H1 (cell line): ENCODE measurements around the gene CALCOCO2. TPM values are rescaled to one million over a fixed set of nuclear protein-coding genes. Genes with fewer than 3 reads are reported as not detected.

Experiments
- CTCF ChIA-PET: fragments of 300-600 bp; sonication (Branson Sonifier 250); formaldehyde crosslinking; loops from one replicate; lab custom pipeline; 2021; ENCODE audit not compliant: partially characterized antibody; lab: Charles Lee
- POLR2A ChIA-PET: fragments of 300-600 bp; sonication (Branson Sonifier 250); formaldehyde crosslinking; loops from one replicate; lab custom pipeline; 2021; ENCODE audit warnings: inconsistent platforms; ENCODE audit not compliant: partially characterized antibody; lab: Charles Lee
- DNase-seq, 2 experiments: peaks; one replicate each; pipeline versions ENCODE4 v3.0.0 to v3.0.0-alpha.2; 2010 to 2022; ENCODE audit warnings: low spot score in 2 of 2, low read depth in 1 of 2, mixed read lengths in 1 of 2
- FAIRE-seq: peaks from 2 replicates; lab custom pipeline; 2011; peaks lifted over from hg19 to GRCh38; lab: Jason Lieb, UNC
- H2AFZ ChIP-seq: 2 replicates; pipeline ENCODE4 v1.8.1; 2012; ENCODE audit warnings: low read length, inconsistent platforms
- H2AK5ac ChIP-seq: 2 replicates; pipeline ENCODE4 v1.6.1; 2013; ENCODE audit warnings: low read depth, low read length
- H2BK120ac ChIP-seq: replicated peaks from 2 replicates; pipeline ENCODE3; 2013; ENCODE audit warnings: low read depth, low read length, inconsistent platforms
- H2BK12ac ChIP-seq: 2 replicates; pipeline ENCODE4 v1.6.1; 2013; ENCODE audit warnings: low read depth, low read length
- H2BK15ac ChIP-seq: 2 replicates; pipeline ENCODE4 v1.6.1; 2013; ENCODE audit warnings: low read length
- H2BK20ac ChIP-seq: 2 replicates; pipeline ENCODE4 v1.6.1; 2013; ENCODE audit warnings: low read length
- H2BK5ac ChIP-seq: 2 replicates; pipeline ENCODE4 v1.6.1; 2013; ENCODE audit warnings: low read depth, low read length
- H3K14ac ChIP-seq: 2 replicates; pipeline ENCODE4 v1.6.1; 2013; ENCODE audit warnings: inconsistent platforms; ENCODE audit not compliant: insufficient read length
- H3K18ac ChIP-seq: 2 replicates; pipeline ENCODE4 v1.6.1; 2013; ENCODE audit warnings: low read length; ENCODE audit errors: extremely low read depth
- H3K23ac ChIP-seq: 2 replicates; pipeline ENCODE4 v1.6.1; 2013; ENCODE audit warnings: inconsistent platforms; ENCODE audit not compliant: insufficient read length
- H3K23me2 ChIP-seq: 2 replicates; pipeline ENCODE4 v1.6.1; 2013; ENCODE audit warnings: low read depth, low read length
- H3K27ac ChIP-seq: 2 replicates; pipeline ENCODE4 v1.6.1; 2011; ENCODE audit warnings: low read depth, low read length, inconsistent platforms
- H3K27me3 ChIP-seq, 4 experiments: replicated peaks in 1 of 4; 1 replicate in 1 of 4; 2 replicates in 3 of 4; pipeline versions ENCODE4 v1.6.1 to v1.8.1; 2011 to 2013; ENCODE audit warnings: low read length in 3 of 4, mild to moderate bottlenecking in 3 of 4, inconsistent platforms in 2 of 4, mixed read lengths in 2 of 4, moderate library complexity in 1 of 4; ENCODE audit not compliant: control insufficient read depth in 3 of 4, insufficient read depth in 3 of 4; ENCODE audit errors: extremely low read depth in 1 of 4
- H3K36me3 ChIP-seq, 4 experiments: 2 replicates each; pipeline versions ENCODE4 v1.6.1 to v1.8.1; 2011 to 2013; ENCODE audit warnings: mild to moderate bottlenecking in 4 of 4, low read length in 3 of 4, moderate library complexity in 2 of 4, control low read depth in 1 of 4, inconsistent platforms in 1 of 4; ENCODE audit not compliant: insufficient read depth in 4 of 4, control insufficient read depth in 2 of 4
- H3K4ac ChIP-seq: replicated peaks from 2 replicates; pipeline ENCODE3; 2013; ENCODE audit warnings: low read length, low read depth, mixed read lengths, inconsistent platforms; ENCODE audit not compliant: insufficient read length
- H3K4me1 ChIP-seq, 4 experiments: replicated peaks in 1 of 4; 1 replicate in 1 of 4; 2 replicates in 3 of 4; pipeline versions ENCODE4 v1.6.1 to v1.8.1; 2011 to 2013; ENCODE audit warnings: low read length in 3 of 4, inconsistent platforms in 2 of 4, mixed read lengths in 1 of 4; ENCODE audit not compliant: insufficient read depth in 4 of 4, control insufficient read depth in 3 of 4
- H3K4me2 ChIP-seq, 2 experiments: 2 replicates each; pipeline versions ENCODE4 v1.6.1 to v1.8.1; 2011 to 2013; ENCODE audit warnings: low read depth in 2 of 2, low read length in 2 of 2, control low read depth in 1 of 2, inconsistent platforms in 1 of 2, mild to moderate bottlenecking in 1 of 2; ENCODE audit not compliant: insufficient read depth in 1 of 2
- H3K4me3 ChIP-seq, 4 experiments: fragments of 200-600, 300-600 bp in 1 of 4; sonication (generic), shearing (Covaris generic), sonication (Bioruptor Twin) in 1 of 4; 2 replicates each; pipeline versions ENCODE4 v1.5.1 to v1.8.1; 2011 to 2016; ENCODE audit warnings: low read length in 4 of 4, low read depth in 3 of 4, control low read depth in 2 of 4, inconsistent platforms in 2 of 4, mild to moderate bottlenecking in 2 of 4, mixed read lengths in 1 of 4, moderate library complexity in 1 of 4; ENCODE audit not compliant: insufficient read depth in 2 of 4; ENCODE audit errors: extremely low read depth in 1 of 4
- H3K56ac ChIP-seq: replicated peaks from 2 replicates; pipeline ENCODE3; 2013; ENCODE audit warnings: low read depth, mild to moderate bottlenecking, mixed read lengths, low read length, inconsistent platforms; ENCODE audit not compliant: insufficient read length
- H3K79me1 ChIP-seq: 2 replicates; pipeline ENCODE4 v1.6.1; 2013; ENCODE audit warnings: low read depth, low read length, control low read depth
- H3K79me2 ChIP-seq, 2 experiments: 2 replicates each; pipeline versions ENCODE4 v1.6.1 to v1.8.1; 2012 to 2013; ENCODE audit warnings: low read length in 2 of 2, mild to moderate bottlenecking in 2 of 2, inconsistent platforms in 1 of 2; ENCODE audit not compliant: insufficient read depth in 2 of 2, control insufficient read depth in 1 of 2
- H3K9ac ChIP-seq, 4 experiments: replicated peaks in 1 of 4; 1 replicate in 1 of 4; 2 replicates in 3 of 4; pipeline versions ENCODE4 v1.6.1 to v1.8.1; 2011 to 2013; ENCODE audit warnings: low read depth in 3 of 4, low read length in 3 of 4, control low read depth in 2 of 4, mild to moderate bottlenecking in 2 of 4, moderate library complexity in 2 of 4, inconsistent platforms in 1 of 4; ENCODE audit errors: extremely low read depth in 1 of 4
- H3K9me3 ChIP-seq, 2 experiments: 2 replicates each; pipeline versions ENCODE4 v1.6.1 to v1.8.1; 2012 to 2013; ENCODE audit warnings: mild to moderate bottlenecking in 2 of 2, moderate library complexity in 2 of 2, control low read depth in 1 of 2, inconsistent platforms in 1 of 2, low read depth in 1 of 2, low read length in 1 of 2, mixed read lengths in 1 of 2; ENCODE audit not compliant: insufficient read depth in 2 of 2
- H4K20me1 ChIP-seq, 2 experiments: replicated peaks in 1 of 2; 2 replicates each; pipeline versions ENCODE3 to v1.8.1; 2011 to 2013; ENCODE audit warnings: inconsistent platforms in 2 of 2, low read length in 2 of 2, mild to moderate bottlenecking in 1 of 2; ENCODE audit not compliant: insufficient read depth in 2 of 2, control insufficient read depth in 1 of 2
- H4K5ac ChIP-seq: 2 replicates; pipeline ENCODE4 v1.6.1; 2013; ENCODE audit warnings: low read length, low read depth, mixed read lengths, inconsistent platforms; ENCODE audit not compliant: insufficient read length
- H4K8ac ChIP-seq: 2 replicates; pipeline ENCODE4 v1.8.0; 2013; ENCODE audit warnings: mild to moderate bottlenecking, moderate library complexity, low read length, inconsistent platforms; ENCODE audit not compliant: insufficient read depth; ENCODE audit errors: extremely low read depth
- H4K91ac ChIP-seq: replicated peaks from 2 replicates; pipeline ENCODE3; 2013; ENCODE audit warnings: low read length, mixed read lengths, inconsistent platforms; ENCODE audit not compliant: insufficient read length
- ASH2L ChIP-seq: fragments of 200-600, 300-600 bp; sonication (generic); IDR thresholded peaks from one replicate; pipeline ENCODE4 v1.7.1; 2017; ENCODE audit warnings: low read length
- ATF3 ChIP-seq: IDR thresholded peaks from 2 replicates; pipeline ENCODE4 v1.6.1; 2011; ENCODE audit warnings: low read depth, mild to moderate bottlenecking, low read length; ENCODE audit not compliant: insufficient read depth
- BACH1 ChIP-seq: IDR thresholded peaks from 2 replicates; pipeline ENCODE4 v1.6.1; 2012; ENCODE audit warnings: low read length, improper control_type of control experiment
- CREB1 ChIP-seq: IDR thresholded peaks from 2 replicates; pipeline ENCODE4 v1.6.1; 2012; ENCODE audit warnings: inconsistent platforms
- EGR1 ChIP-seq: IDR thresholded peaks from 2 replicates; pipeline ENCODE4 v1.6.1; 2011; ENCODE audit warnings: low read depth, low read length, borderline replicate concordance
- FOSL1 ChIP-seq: IDR thresholded peaks from 2 replicates; pipeline ENCODE4 v1.6.1; 2011; ENCODE audit warnings: mild to moderate bottlenecking, low read depth, low read length, moderate library complexity; ENCODE audit not compliant: insufficient read depth
- HDAC2 ChIP-seq, 2 experiments: fragments of 300-600 bp in 1 of 2; sonication (generic) in 1 of 2; IDR thresholded peaks; 2 replicates each; pipeline ENCODE4 v1.6.1; 2011 to 2012; ENCODE audit warnings: low read depth in 2 of 2, low read length in 2 of 2, mild to moderate bottlenecking in 2 of 2, moderate library complexity in 2 of 2, borderline replicate concordance in 1 of 2, inconsistent platforms in 1 of 2
- NRF1 ChIP-seq: IDR thresholded peaks from 2 replicates; pipeline ENCODE4 v1.6.1; 2011; ENCODE audit warnings: mild to moderate bottlenecking, low read depth, low read length, improper control_type of control experiment
- SIRT6 ChIP-seq: IDR thresholded peaks from one replicate; pipeline ENCODE4 v1.7.1; 2012; ENCODE audit warnings: low read length, inconsistent platforms
- SP1 ChIP-seq: IDR thresholded peaks from 2 replicates; pipeline ENCODE4 v1.6.1; 2011; ENCODE audit warnings: low read depth, low read length
- SP4 ChIP-seq: IDR thresholded peaks from 2 replicates; pipeline ENCODE4 v1.6.1; 2012; ENCODE audit warnings: low read length, inconsistent platforms
- WGBS, 2 experiments: shearing (Covaris generic) in 1 of 2; methylation state at CpG; one replicate each; pipeline versions ENCODE4 v1.1.6 to v1.1.7; 2013 to 2015; ENCODE audit warnings: low lambda C conversion rate in 2 of 2, mixed read lengths in 2 of 2, inconsistent platforms in 1 of 2, low coverage in 1 of 2, missing lambda C conversion rate in 1 of 2; ENCODE audit not compliant: insufficient replicate concordance in 2 of 2, insufficient coverage in 1 of 2, insufficient read length in 1 of 2; ENCODE audit errors: extremely low coverage in 1 of 2, missing lambda C conversion rate in 1 of 2; 5-methylcytosine and 5-hydroxymethylcytosine counted together
- polyA plus RNA-seq, 7 experiments: library from polyadenylated mRNA; depleted of rRNA in 3 of 7; stranded (reverse) in 5 of 7; unstranded in 2 of 7; fragments of >200 nt in 5 of 7; fragments of 200-250 nt in 2 of 7; gene quantifications; 1 replicate in 5 of 7; 2 replicates in 1 of 7; 4 replicates in 1 of 7; pipeline versions ENCODE4 v1.2.1 to v1.2.3, GENCODE V29; 2011 to 2013; ENCODE audit warnings: missing spikeins in 2 of 7, mixed read lengths in 2 of 7
- total RNA-seq: library from RNA; stranded (reverse); fragmentation: NEBNext Ultra II Directional; extraction: Animal tissue kit (Norgen Biotek cat#: 25700); gene quantifications from 2 replicates; pipeline ENCODE4 v1.2.1, GENCODE V29; 2021

Gene CALCOCO2
- total and polyA plus RNA-seq, 2 of the 8 experiments (the other 6 are each of a cell fraction or from before 2014, with no cell fraction given), result 12.1 to 31.8 TPM

- H3K23ac ChIP-seq, result no peak overlapping the region
- H3K4me2 ChIP-seq, result no peak overlapping the region
- H2BK120ac ChIP-seq, result no peak overlapping the region
- no peaks in the 10 kb centered on the region for H3K36me3 ChIP-seq
- 96% methylated on average over 2 of the region's 2 CpGs; no CpG with 5 or more reads in 1 of the 2 experiments for WGBS, 2 experiments
- H3K79me2 ChIP-seq, result no peaks in the 10 kb centered on the region
- no peak overlapping the region for H2BK15ac ChIP-seq
- no peaks in the 10 kb centered on the region for H3K27me3 ChIP-seq
- H3K9ac ChIP-seq, result no peak overlapping the region
- no peaks in the 10 kb centered on the region for H3K79me1 ChIP-seq
- H4K20me1 ChIP-seq, result no peaks in the 10 kb centered on the region
- H3K56ac ChIP-seq, result no peak overlapping the region
- no peak overlapping the region for H2AK5ac ChIP-seq
- H2BK5ac ChIP-seq, result no peak overlapping the region
- ChIA-PET CTCF (interaction anchor here (1.2 to 88.5 kb wide), 3 partner anchors 4 to 157 kb away, joined by 3 to 2590 read pairs (median 2590); partner anchors contain the start of genes ATP5MC1, CALCOCO2 and TTLL6), POLR2A (interaction anchor here (0.8 to 1.7 kb wide), 3 partner anchors 10 to 17 kb away, joined by 3 to 7 read pairs (median 4); no protein-coding TSS in a partner anchor)
- H2AFZ ChIP-seq, result no peak overlapping the region
- H2BK20ac ChIP-seq, result no peak overlapping the region
- H3K4me3 ChIP-seq, result no peak overlapping the region
- H3K4me1 ChIP-seq, result peaks cover 0 to 4% (median 0%) of the 10 kb centered on the region in 4 experiments; a peak in 2 of 7 replicates
- no peak overlapping the region for H4K5ac ChIP-seq
- H3K23me2 ChIP-seq, result peaks cover 3% of the 10 kb centered on the region; the same call in 1 of the 2 replicates
- H3K27ac ChIP-seq, result no peak overlapping the region
- no peak overlapping the region for H4K8ac ChIP-seq
- H3K14ac ChIP-seq, result no peak overlapping the region
- no peaks in the 10 kb centered on the region for H3K9me3 ChIP-seq
- H4K91ac ChIP-seq, result no peak overlapping the region
- DNase-seq, result no peak
- H2BK12ac ChIP-seq, result no peak overlapping the region
- H3K4ac ChIP-seq, result no peak overlapping the region
- H3K18ac ChIP-seq, result no peak overlapping the region
- no peak for FAIRE-seq
- TF ChIP-seq HDAC2 (IDR thresholded peaks at IDR 0.05; ENCODE audit: borderline replicate concordance in 1 of 2, low read depth in 2 of 2, low read length in 2 of 2) (no peak), NRF1 (no peak), FOSL1 (no peak), EGR1 (no peak), SP4 (no peak), SP1 (no peak), ATF3 (no peak), ASH2L (no peak), BACH1 (no peak), SIRT6 (no peak), CREB1 (no peak)
Measured at GRCh38 chr17:48835971-48836370, 5.1 kb downstream of the CALCOCO2 start.
